Measurements from ENCODE around the gene SCFD1.
"Not testable (repeated sequence)": the region's sequence is repeated elsewhere in the genome, so short reads cannot be mapped to it uniquely, and the experiment has no call there.

SCFD1 gene

GRCh38 chr14:30610787-30611343 is 11.3 kb upstream of the SCFD1 start:
- peak; percentile 15 for DNase-seq

- DNase-seq: no peak
These were observed 8.0 kb upstream of the SCFD1 start for GRCh38 chr14:30614155-30614554.

GRCh38 chr14:30620178-30620577 is 1.9 kb upstream of the SCFD1 start:
- DNase-seq: no peak

- DNase-seq: peak; percentile 16
These were observed 672 bp upstream of the SCFD1 start for GRCh38 chr14:30621354-30621939.

- no peak for DNase-seq
These were observed 1.5 kb downstream of the SCFD1 start for GRCh38 chr14:30623412-30624131.

GRCh38 chr14:30624132-30624423 is 2.0 kb downstream of the SCFD1 start:
- no peak for DNase-seq

- DNase-seq: no peak
These were observed 3.4 kb downstream of the SCFD1 start for GRCh38 chr14:30625533-30625932.

GRCh38 chr14:30629432-30629831 is 7.3 kb downstream of the SCFD1 start:
- not testable (repeated sequence) for DNase-seq

- DNase-seq: no peak
These were observed 8.1 kb downstream of the SCFD1 start for GRCh38 chr14:30630248-30630647.

GRCh38 chr14:30632730-30633129 is 10.6 kb downstream of the SCFD1 start:
- no peak for DNase-seq

- no peak for DNase-seq
These were observed 16.8 kb downstream of the SCFD1 start for GRCh38 chr14:30638926-30639325.

- no peak for DNase-seq
These were observed 19.1 kb downstream of the SCFD1 start for GRCh38 chr14:30641207-30641606.

- DNase-seq: not testable (repeated sequence)
These were observed 22.3 kb downstream of the SCFD1 start for GRCh38 chr14:30644462-30644861.

- no peak for DNase-seq
These were observed 23.5 kb downstream of the SCFD1 start for GRCh38 chr14:30645600-30645999.

GRCh38 chr14:30648471-30648870 is 26.4 kb downstream of the SCFD1 start:
- DNase-seq: no peak

GRCh38 chr14:30651937-30652336 is 29.8 kb downstream of the SCFD1 start:
- DNase-seq: no peak

- no peak for DNase-seq
These were observed 33.0 kb downstream of the SCFD1 start for GRCh38 chr14:30655124-30655523.

GRCh38 chr14:30655658-30656057 is 33.5 kb downstream of the SCFD1 start:
- no peak for DNase-seq

GRCh38 chr14:30656190-30656632 is 34.1 kb downstream of the SCFD1 start:
- peak; percentile 35 for DNase-seq

- DNase-seq: no peak
These were observed 34.9 kb downstream of the SCFD1 start for GRCh38 chr14:30657050-30657449.

- no peak for DNase-seq
These were observed 35.6 kb downstream of the SCFD1 start for GRCh38 chr14:30657606-30658163.

GRCh38 chr14:30658645-30659044 is 36.5 kb downstream of the SCFD1 start:
- no peak for DNase-seq

GRCh38 chr14:30669594-30669993 is 47.5 kb downstream of the SCFD1 start:
- no peak for DNase-seq

GRCh38 chr14:30673071-30673470 is 51.0 kb downstream of the SCFD1 start:
- no peak for DNase-seq
